ENCODE results near the gene ETV6.

DNA sequence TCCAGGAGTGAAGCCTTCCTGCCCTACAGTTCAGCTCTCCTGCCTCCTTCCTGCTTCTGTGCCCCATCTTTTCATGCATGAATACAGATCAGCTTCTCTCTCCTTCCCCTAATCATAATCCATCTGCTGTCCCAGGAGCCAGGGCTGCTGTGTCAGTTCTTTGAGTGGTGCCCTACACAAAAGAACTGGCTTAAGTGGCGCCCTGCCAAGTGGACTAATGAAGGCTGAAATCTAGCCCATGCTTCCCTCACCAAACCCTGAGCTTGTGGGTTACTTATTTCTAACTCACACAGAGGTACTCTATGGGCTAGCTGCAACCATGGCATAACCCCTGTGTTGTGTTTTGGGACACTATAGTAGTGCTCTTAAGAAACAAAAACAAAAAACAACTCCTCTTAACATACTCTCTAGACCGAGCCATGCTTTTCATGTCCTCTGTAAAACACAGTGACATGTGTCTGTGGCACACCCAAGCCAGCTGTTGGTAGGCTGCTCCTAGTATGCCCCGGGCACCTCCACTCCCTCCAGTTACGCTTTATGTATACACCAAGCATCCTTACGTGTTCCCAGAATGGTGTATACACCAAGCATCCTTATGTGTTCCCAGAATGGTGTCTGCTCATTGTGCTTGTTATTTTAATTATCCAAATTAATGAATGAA is 19.3 kb upstream of the ETV6 start:
- TF ChIP-seq CTCF (IDR thresholded peaks at IDR 0.05; ENCODE audit: borderline replicate concordance, extremely low read depth, low read length, poor library complexity, severe bottlenecking) (no peak), EZH2 (IDR thresholded peaks at IDR 0.05; ENCODE audit: borderline replicate concordance, low read depth, low read length, severe bottlenecking) (no peak)
